H1 (cell line): Measurements from ENCODE around the gene AP4M1. TPM values are rescaled to one million over a fixed set of nuclear protein-coding genes. Genes with fewer than 3 reads are reported as not detected.

Experiments
- BCL11A ChIP-seq, 2 experiments: IDR thresholded peaks; one replicate each; pipeline ENCODE4 v1.6.1; 2011; ENCODE audit warnings: low read depth in 2 of 2, low read length in 2 of 2, mild to moderate bottlenecking in 2 of 2
- CBX5 ChIP-seq: fragments of 300-800, 300-1000 bp; sonication (generic); IDR thresholded peaks from 2 replicates; pipeline ENCODE4 v1.7.1; 2016; ENCODE audit warnings: antibody characterized with exemption, low read length, low read depth
- CEBPB ChIP-seq: IDR thresholded peaks from 2 replicates; pipeline ENCODE4 v1.6.1; 2012; ENCODE audit warnings: low read depth, low read length
- EP300 ChIP-seq, 2 experiments: IDR thresholded peaks; 1 replicate in 1 of 2; 2 replicates in 1 of 2; pipeline ENCODE4 v1.6.1; 2011 to 2012; ENCODE audit warnings: low read depth in 2 of 2, low read length in 2 of 2, mild to moderate bottlenecking in 2 of 2, borderline replicate concordance in 1 of 2, inconsistent platforms in 1 of 2, moderate library complexity in 1 of 2
- HDAC2 ChIP-seq, 2 experiments: fragments of 300-600 bp in 1 of 2; sonication (generic) in 1 of 2; IDR thresholded peaks; 2 replicates each; pipeline ENCODE4 v1.6.1; 2011 to 2012; ENCODE audit warnings: low read depth in 2 of 2, low read length in 2 of 2, mild to moderate bottlenecking in 2 of 2, moderate library complexity in 2 of 2, borderline replicate concordance in 1 of 2, inconsistent platforms in 1 of 2
- JUND ChIP-seq: IDR thresholded peaks from 2 replicates; pipeline ENCODE4 v1.6.1; 2011; ENCODE audit warnings: mild to moderate bottlenecking, improper control_type of control experiment, low read length
- NANOG ChIP-seq: IDR thresholded peaks from 2 replicates; pipeline ENCODE4 v1.6.1; 2011; ENCODE audit warnings: low read length, low read depth, mild to moderate bottlenecking, inconsistent platforms; ENCODE audit not compliant: insufficient read depth, poor library complexity, severe bottlenecking
- NRF1 ChIP-seq: IDR thresholded peaks from 2 replicates; pipeline ENCODE4 v1.6.1; 2011; ENCODE audit warnings: mild to moderate bottlenecking, low read depth, low read length, improper control_type of control experiment
- PHF8 ChIP-seq: fragments of 200-600 bp; sonication (generic); conservative IDR thresholded peaks from 2 replicates; pipeline ENCODE4 v1.7.1; 2012; ENCODE audit warnings: low read depth, mild to moderate bottlenecking, inconsistent platforms, low read length, moderate library complexity
- POLR2AphosphoS5 ChIP-seq: IDR thresholded peaks from 2 replicates; pipeline ENCODE4 v1.6.1; 2011; ENCODE audit warnings: low read depth, low read length
- RFX5 ChIP-seq: IDR thresholded peaks from 2 replicates; pipeline ENCODE4 v1.6.1; 2011; ENCODE audit warnings: low read depth, low read length, improper control_type of control experiment, borderline replicate concordance
- SAP30 ChIP-seq: fragments of 300-600 bp; sonication (generic); IDR thresholded peaks from 2 replicates; pipeline ENCODE4 v1.7.1; 2012; ENCODE audit warnings: low read length, moderate library complexity, mild to moderate bottlenecking, inconsistent platforms; ENCODE audit not compliant: insufficient read depth, insufficient replicate concordance
- SIN3A ChIP-seq, 2 experiments: IDR thresholded peaks in 1 of 2; conservative IDR thresholded peaks in 1 of 2; 2 replicates each; pipeline ENCODE4 v1.6.1; 2011 to 2012; ENCODE audit warnings: low read length in 2 of 2, improper control_type of control experiment in 1 of 2, low read depth in 1 of 2, mild to moderate bottlenecking in 1 of 2
- SP4 ChIP-seq: IDR thresholded peaks from 2 replicates; pipeline ENCODE4 v1.6.1; 2012; ENCODE audit warnings: low read length, inconsistent platforms
- SUZ12 ChIP-seq: fragments of 200-600 bp; sonication (generic); IDR thresholded peaks from 2 replicates; pipeline ENCODE4 v1.6.1; 2012; ENCODE audit warnings: mild to moderate bottlenecking, inconsistent platforms, low read length, moderate library complexity, mixed read lengths
- TAF1 ChIP-seq: IDR thresholded peaks from 2 replicates; pipeline ENCODE4 v1.6.1; 2011; ENCODE audit warnings: mild to moderate bottlenecking, low read depth, low read length
- TBP ChIP-seq: IDR thresholded peaks from 2 replicates; pipeline ENCODE4 v1.6.1; 2011; ENCODE audit warnings: low read depth, low read length, improper control_type of control experiment
- polyA plus RNA-seq, 7 experiments: library from polyadenylated mRNA; depleted of rRNA in 3 of 7; stranded (reverse) in 5 of 7; unstranded in 2 of 7; fragments of >200 nt in 5 of 7; fragments of 200-250 nt in 2 of 7; gene quantifications; 1 replicate in 5 of 7; 2 replicates in 1 of 7; 4 replicates in 1 of 7; pipeline versions ENCODE4 v1.2.1 to v1.2.3, GENCODE V29; 2011 to 2013; ENCODE audit warnings: missing spikeins in 2 of 7, mixed read lengths in 2 of 7
- total RNA-seq: library from RNA; stranded (reverse); fragmentation: NEBNext Ultra II Directional; extraction: Animal tissue kit (Norgen Biotek cat#: 25700); gene quantifications from 2 replicates; pipeline ENCODE4 v1.2.1, GENCODE V29; 2021
- TF ChIP-seq, protein P1 (sequence below): IDR thresholded peaks from 2 replicates; pipeline ENCODE4 v1.6.1; 2012; ENCODE audit warnings: low read length, inconsistent platforms
- TF ChIP-seq, protein P2 (sequence below), 3 experiments: IDR thresholded peaks; 1 replicate in 2 of 3; 2 replicates in 1 of 3; pipeline versions ENCODE4 v1.5.1 to v1.6.1; 2011; ENCODE audit warnings: low read length in 3 of 3, mild to moderate bottlenecking in 3 of 3, inconsistent platforms in 2 of 3, low read depth in 1 of 3, moderate library complexity in 1 of 3; ENCODE audit not compliant: insufficient read depth in 1 of 3; ENCODE audit errors: control extremely low read depth in 1 of 3

AP4M1 gene
- total and polyA plus RNA-seq, 2 of the 8 experiments (the other 6 are each of a cell fraction or from before 2014, with no cell fraction given): 15.2 to 16.6 TPM

DNA sequence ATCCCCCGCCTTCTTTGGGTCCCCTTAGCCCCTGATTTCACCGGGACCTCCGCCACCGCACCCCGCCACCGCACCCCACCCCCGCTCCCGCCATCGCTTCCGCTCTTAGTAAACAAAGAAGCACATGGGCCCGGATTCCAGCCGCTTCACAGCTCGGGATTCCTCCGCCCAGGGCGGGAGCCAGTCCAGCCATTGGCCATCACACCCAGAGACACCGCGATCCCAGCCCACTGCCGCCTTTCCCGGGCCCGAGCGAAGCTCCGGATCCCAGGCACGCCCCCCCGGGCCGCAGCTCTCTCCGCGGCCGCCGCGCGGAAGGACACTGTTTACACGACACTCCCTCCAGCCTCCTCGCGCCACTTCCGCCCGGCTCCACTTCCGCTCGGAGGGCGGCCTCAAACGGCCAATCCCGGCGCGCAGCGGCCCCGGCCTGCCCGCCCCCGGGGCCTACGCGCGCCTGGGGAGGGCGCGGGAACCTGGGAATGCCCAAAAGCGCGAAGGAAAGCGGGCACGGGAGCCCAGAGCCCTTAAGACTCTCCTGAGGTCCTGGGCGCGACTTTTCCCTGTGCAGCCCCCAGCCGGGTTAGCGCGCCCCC lies 925 bp upstream of the AP4M1 start (continued):
- no peak; the same call in 1 of the 2 replicates for TF ChIP-seq RFX5
- 0 out of 4 replicates have a peak, but pooled peaks of 1 of the 2 experiments have one; percentile 47 for TF ChIP-seq HDAC2 (IDR thresholded peaks at IDR 0.05; ENCODE audit: borderline replicate concordance in 1 of 2, low read depth in 2 of 2, low read length in 2 of 2)
- peak; percentile 15; the same call in 1 of the 2 replicates for TF ChIP-seq NRF1
- TF ChIP-seq PHF8: no peak; the same call in 1 of the 2 replicates
- peak; percentile 91 for TF ChIP-seq TAF1
- TF ChIP-seq, protein P1, sequence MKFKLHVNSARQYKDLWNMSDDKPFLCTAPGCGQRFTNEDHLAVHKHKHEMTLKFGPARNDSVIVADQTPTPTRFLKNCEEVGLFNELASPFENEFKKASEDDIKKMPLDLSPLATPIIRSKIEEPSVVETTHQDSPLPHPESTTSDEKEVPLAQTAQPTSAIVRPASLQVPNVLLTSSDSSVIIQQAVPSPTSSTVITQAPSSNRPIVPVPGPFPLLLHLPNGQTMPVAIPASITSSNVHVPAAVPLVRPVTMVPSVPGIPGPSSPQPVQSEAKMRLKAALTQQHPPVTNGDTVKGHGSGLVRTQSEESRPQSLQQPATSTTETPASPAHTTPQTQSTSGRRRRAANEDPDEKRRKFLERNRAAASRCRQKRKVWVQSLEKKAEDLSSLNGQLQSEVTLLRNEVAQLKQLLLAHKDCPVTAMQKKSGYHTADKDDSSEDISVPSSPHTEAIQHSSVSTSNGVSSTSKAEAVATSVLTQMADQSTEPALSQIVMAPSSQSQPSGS: no peak
- TF ChIP-seq SP4: 0 out of 2 replicates have a peak, but pooled peaks have one; percentile 9
- peak; percentile 88 for TF ChIP-seq POLR2AphosphoS5
- TF ChIP-seq, protein P2, sequence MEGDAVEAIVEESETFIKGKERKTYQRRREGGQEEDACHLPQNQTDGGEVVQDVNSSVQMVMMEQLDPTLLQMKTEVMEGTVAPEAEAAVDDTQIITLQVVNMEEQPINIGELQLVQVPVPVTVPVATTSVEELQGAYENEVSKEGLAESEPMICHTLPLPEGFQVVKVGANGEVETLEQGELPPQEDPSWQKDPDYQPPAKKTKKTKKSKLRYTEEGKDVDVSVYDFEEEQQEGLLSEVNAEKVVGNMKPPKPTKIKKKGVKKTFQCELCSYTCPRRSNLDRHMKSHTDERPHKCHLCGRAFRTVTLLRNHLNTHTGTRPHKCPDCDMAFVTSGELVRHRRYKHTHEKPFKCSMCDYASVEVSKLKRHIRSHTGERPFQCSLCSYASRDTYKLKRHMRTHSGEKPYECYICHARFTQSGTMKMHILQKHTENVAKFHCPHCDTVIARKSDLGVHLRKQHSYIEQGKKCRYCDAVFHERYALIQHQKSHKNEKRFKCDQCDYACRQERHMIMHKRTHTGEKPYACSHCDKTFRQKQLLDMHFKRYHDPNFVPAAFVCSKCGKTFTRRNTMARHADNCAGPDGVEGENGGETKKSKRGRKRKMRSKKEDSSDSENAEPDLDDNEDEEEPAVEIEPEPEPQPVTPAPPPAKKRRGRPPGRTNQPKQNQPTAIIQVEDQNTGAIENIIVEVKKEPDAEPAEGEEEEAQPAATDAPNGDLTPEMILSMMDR (IDR thresholded peaks at IDR 0.05; ENCODE audit: control extremely low read depth in 1 of 3, insufficient read depth in 1 of 3, low read depth in 1 of 3, low read length in 3 of 3): no peak
- TF ChIP-seq BCL11A (IDR thresholded peaks at IDR 0.05; ENCODE audit: low read depth in 2 of 2, low read length in 2 of 2): no peak
- no peak for TF ChIP-seq CEBPB
- no peak; a peak in 1 of 3 replicates for TF ChIP-seq EP300 (IDR thresholded peaks at IDR 0.05; ENCODE audit: borderline replicate concordance in 1 of 2, low read depth in 2 of 2, low read length in 2 of 2)
- TF ChIP-seq SAP30: peak; percentile 39
- peak; percentile 81 to 94; a peak in 2 of 4 replicates for TF ChIP-seq SIN3A (conservative IDR thresholded peaks at IDR 0.05 in 1 of 2, IDR thresholded peaks at IDR 0.05 in 1 of 2; ENCODE audit: low read depth in 1 of 2, low read length in 2 of 2)
- no peak for TF ChIP-seq NANOG
- TF ChIP-seq TBP: peak; percentile 90
- no peak for TF ChIP-seq SUZ12
- TF ChIP-seq CBX5: no peak
- no peak for TF ChIP-seq JUND
